Epithelial cell of proximal tubule (primary cell): Measurements from ENCODE around the gene SASH3. TPM values are rescaled to one million over a fixed set of nuclear protein-coding genes. Genes with fewer than 3 reads are reported as not detected.

Source experiments
- DNase-seq: peaks from one replicate; pipeline ENCODE4 v3.0.0-alpha.2; 2011; ENCODE audit warnings: low read depth
- H3K4me3 ChIP-seq: 2 replicates; pipeline ENCODE4 v1.5.1; 2011; ENCODE audit warnings: low read depth, mild to moderate bottlenecking, low read length
- CTCF ChIP-seq: conservative IDR thresholded peaks from 2 replicates; pipeline ENCODE4 v1.5.1; 2012; ENCODE audit warnings: low read depth, mild to moderate bottlenecking, low read length
- total RNA-seq: library from RNA; depleted of rRNA; stranded (reverse); fragments of >200 nt; gene quantifications from 2 replicates; pipeline ENCODE4 v1.2.3, GENCODE V29; 2015

The SASH3 gene
- not detected in 2 replicates for total RNA-seq

GRCh38 chrX:129779747-129780146 is at the start of gene SASH3:
TSS of gene SASH3 (plus strand) at chrX:129779949. CDS start at chrX:129780098, 149 bp downstream.
- no peak within 1 kb of the TSS for H3K4me3 ChIP-seq
- TF ChIP-seq CTCF = no peak
- DNase-seq = no peak

GRCh38 chrX:129731228-129731627 is 48.5 kb upstream of the SASH3 start:
- DNase-seq = no peak
- TF ChIP-seq CTCF = no peak
- H3K4me3 ChIP-seq = no peak overlapping the region

DNA sequence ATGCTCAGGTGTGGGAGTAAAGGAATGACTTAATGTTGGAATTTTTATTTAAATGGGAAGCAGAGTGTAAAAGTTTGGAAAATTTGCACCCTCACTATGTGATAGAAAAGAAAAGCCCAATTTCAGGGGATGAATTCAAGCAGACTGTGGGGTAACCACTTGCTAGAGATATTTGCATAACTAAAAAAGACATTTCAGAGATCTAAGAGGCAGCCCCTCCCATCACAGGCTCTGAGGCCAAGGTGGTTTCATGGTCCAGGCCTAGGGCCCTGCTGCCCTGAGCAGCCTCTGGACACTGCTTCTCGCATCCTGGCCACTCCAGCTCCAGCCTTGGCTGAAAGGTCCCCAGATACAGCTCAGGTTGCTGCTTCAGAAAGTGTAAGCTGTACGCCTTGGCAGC is 46.9 kb upstream of the SASH3 start:
- no peak for DNase-seq
- no peak for TF ChIP-seq CTCF

GRCh38 chrX:129733335-129733734 is 46.4 kb upstream of the SASH3 start:
- no peak for TF ChIP-seq CTCF
- no peak overlapping the region for H3K4me3 ChIP-seq
- DNase-seq = no peak

More for the DNA sequence above, 46.9 kb upstream of the SASH3 start:
- H3K4me3 ChIP-seq = no peak overlapping the region

- TF ChIP-seq CTCF = no peak
- no peak overlapping the region for H3K4me3 ChIP-seq
- DNase-seq = no peak
Observed at GRCh38 chrX:129736491-129736890, 43.3 kb upstream of the SASH3 start.

DNA sequence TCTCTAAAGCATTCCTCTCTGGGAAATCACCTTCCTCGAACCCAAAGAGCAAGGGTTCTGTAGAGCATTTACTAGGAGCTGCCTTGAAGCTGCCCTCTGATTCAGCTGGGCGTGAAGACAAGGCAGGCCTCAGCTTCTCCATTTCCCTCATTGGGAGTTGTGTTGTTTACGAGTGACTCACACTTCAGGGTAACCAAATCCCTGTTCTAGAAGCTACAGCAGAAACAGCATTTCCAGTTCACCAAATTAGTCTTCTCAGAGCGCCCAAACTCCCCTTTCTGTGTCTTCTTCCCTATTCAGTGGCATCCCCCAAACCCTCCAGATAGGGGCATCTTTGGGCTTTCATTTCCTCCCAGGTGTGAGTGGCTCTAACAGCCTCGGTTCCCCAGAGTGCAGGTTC is 41.8 kb upstream of the SASH3 start:
- no peak for DNase-seq
- no peak for TF ChIP-seq CTCF
- no peak overlapping the region for H3K4me3 ChIP-seq

GRCh38 chrX:129738466-129739308 is 41.1 kb upstream of the SASH3 start, which contains the start of gene XPNPEP2:
TSS of gene XPNPEP2 (plus strand) at chrX:129738979. CDS start at chrX:129739214, 235 bp downstream.
- DNase-seq = no peak
- TF ChIP-seq CTCF = no peak
- H3K4me3 ChIP-seq = no peak within 1 kb of the TSS
